GM12891 (cell line): ENCODE data around the gene EAF1.

Experiments
- POLR2A ChIP-seq: IDR thresholded peaks from 2 replicates; pipeline ENCODE4 v1.6.1; 2011; ENCODE audit warnings: low read depth, low read length, control low read depth
- POLR2AphosphoS5 ChIP-seq: IDR thresholded peaks from 2 replicates; pipeline ENCODE4 v1.6.1; 2011; ENCODE audit warnings: low read depth, low read length, control low read depth

- TF ChIP-seq POLR2A (no peak), POLR2AphosphoS5 (no peak)
Observed at GRCh38 chr3:15454965-15455364, 27.6 kb downstream of the EAF1 start.
